Osteoblast (primary cell): ENCODE data around the gene EMC8. TPM values are rescaled to one million over a fixed set of nuclear protein-coding genes. Genes with fewer than 3 reads are reported as not detected.
A peak's percentile ranks its signal among the peaks of the same experiment; 100 is the strongest.

ENCODE experiments used
- DNase-seq: peaks from one replicate; pipeline ENCODE4 v3.0.0; 2011; ENCODE audit warnings: low spot score, mixed read lengths; ENCODE audit not compliant: insufficient read length; ENCODE audit errors: missing footprints
- H2AFZ ChIP-seq: 2 replicates; pipeline ENCODE4 v1.6.0; 2011; ENCODE audit warnings: mild to moderate bottlenecking, low read length
- H3K27ac ChIP-seq: 2 replicates; pipeline ENCODE4 v1.5.1; 2011; ENCODE audit warnings: mild to moderate bottlenecking, low read depth, low read length, moderate library complexity
- H3K27me3 ChIP-seq: 2 replicates; pipeline ENCODE4 v1.6.0; 2012; ENCODE audit warnings: mild to moderate bottlenecking, control low read depth, inconsistent platforms, low read length, moderate library complexity; ENCODE audit not compliant: insufficient read depth
- H3K36me3 ChIP-seq: 2 replicates; pipeline ENCODE4 v1.5.1; 2011; ENCODE audit warnings: mild to moderate bottlenecking, low read length, control low read depth, moderate library complexity; ENCODE audit not compliant: insufficient read depth
- H3K4me1 ChIP-seq: 2 replicates; pipeline ENCODE4 v1.5.1; 2011; ENCODE audit warnings: mild to moderate bottlenecking, low read length, control low read depth, moderate library complexity; ENCODE audit not compliant: insufficient read depth
- H3K4me2 ChIP-seq: 2 replicates; pipeline ENCODE4 v1.6.0; 2011; ENCODE audit warnings: mild to moderate bottlenecking, low read length; ENCODE audit not compliant: insufficient read depth
- H3K4me3 ChIP-seq: fragments of 200-600 bp; sonication (generic); 3 replicates; pipeline ENCODE4 v1.5.1; 2012; ENCODE audit warnings: mild to moderate bottlenecking, low read length, inconsistent platforms; ENCODE audit not compliant: insufficient read depth
- H3K79me2 ChIP-seq: 2 replicates; pipeline ENCODE4 v1.6.0; 2012; ENCODE audit warnings: mild to moderate bottlenecking, low read length, control low read depth, inconsistent platforms; ENCODE audit not compliant: insufficient read depth
- H3K9me3 ChIP-seq: 2 replicates; pipeline ENCODE4 v1.5.1; 2011; ENCODE audit warnings: low read depth, low read length, control low read depth
- H4K20me1 ChIP-seq: 2 replicates; pipeline ENCODE4 v1.6.0; 2012; ENCODE audit warnings: mild to moderate bottlenecking, low read length, control low read depth; ENCODE audit not compliant: insufficient read depth
- total RNA-seq: library from RNA; depleted of rRNA; stranded (reverse); fragments of >200 nt; gene quantifications from 2 replicates; pipeline ENCODE4 v1.2.3, GENCODE V29; 2012
- TF ChIP-seq, protein P1 (sequence below): IDR thresholded peaks from 2 replicates; pipeline ENCODE4 v1.5.1; 2011; ENCODE audit warnings: mild to moderate bottlenecking, low read depth, low read length, moderate library complexity; ENCODE audit errors: extremely low read depth

The EMC8 gene
- total RNA-seq, 1 donor: 28.6 TPM

DNA sequence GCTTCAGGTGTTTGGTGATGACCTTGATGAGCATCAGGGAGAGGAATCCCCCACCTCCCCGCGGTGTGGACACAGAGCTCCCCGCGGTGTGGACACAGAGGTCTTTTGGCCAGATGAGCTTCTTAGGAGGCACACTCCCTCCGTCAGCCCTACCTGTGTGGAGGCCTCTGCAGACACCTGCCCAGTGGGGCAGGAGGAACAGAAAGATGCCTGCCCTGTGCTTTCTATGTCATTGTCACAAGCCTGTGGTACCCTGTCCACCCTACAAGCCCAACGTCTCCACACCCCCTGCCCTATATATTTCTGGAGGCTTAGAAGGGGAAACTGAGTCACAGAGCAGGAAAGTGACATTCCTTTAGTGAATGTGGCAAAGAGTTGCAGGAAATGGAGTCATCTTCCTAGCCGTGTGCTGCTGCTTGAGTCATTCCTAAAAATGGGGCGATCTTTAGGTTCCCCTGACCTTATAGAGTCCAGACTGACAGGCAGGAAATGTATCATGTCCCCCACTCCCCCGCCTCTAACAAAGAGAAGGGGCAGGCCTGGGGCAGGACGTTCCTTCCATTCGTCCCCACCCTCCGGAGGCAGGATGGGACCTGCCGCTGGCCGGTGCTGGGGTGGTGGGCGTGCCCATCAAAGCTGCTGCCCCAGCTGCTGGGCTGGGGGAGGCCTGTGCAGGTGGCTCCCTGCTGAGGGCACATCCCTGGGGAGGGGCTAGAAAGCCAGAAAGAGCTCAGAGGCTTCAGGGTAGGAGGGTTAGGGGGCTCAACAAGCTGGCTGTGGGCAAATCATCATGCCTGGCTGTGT lies 47.4 kb downstream of the EMC8 start:
- TF ChIP-seq, protein P1, sequence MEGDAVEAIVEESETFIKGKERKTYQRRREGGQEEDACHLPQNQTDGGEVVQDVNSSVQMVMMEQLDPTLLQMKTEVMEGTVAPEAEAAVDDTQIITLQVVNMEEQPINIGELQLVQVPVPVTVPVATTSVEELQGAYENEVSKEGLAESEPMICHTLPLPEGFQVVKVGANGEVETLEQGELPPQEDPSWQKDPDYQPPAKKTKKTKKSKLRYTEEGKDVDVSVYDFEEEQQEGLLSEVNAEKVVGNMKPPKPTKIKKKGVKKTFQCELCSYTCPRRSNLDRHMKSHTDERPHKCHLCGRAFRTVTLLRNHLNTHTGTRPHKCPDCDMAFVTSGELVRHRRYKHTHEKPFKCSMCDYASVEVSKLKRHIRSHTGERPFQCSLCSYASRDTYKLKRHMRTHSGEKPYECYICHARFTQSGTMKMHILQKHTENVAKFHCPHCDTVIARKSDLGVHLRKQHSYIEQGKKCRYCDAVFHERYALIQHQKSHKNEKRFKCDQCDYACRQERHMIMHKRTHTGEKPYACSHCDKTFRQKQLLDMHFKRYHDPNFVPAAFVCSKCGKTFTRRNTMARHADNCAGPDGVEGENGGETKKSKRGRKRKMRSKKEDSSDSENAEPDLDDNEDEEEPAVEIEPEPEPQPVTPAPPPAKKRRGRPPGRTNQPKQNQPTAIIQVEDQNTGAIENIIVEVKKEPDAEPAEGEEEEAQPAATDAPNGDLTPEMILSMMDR: no peak
- no peak overlapping the region for H2AFZ ChIP-seq
- H3K79me2 ChIP-seq: no peaks in the 10 kb centered on the region
- peak overlapping the region; percentile 55 for H3K4me2 ChIP-seq
- no peaks in the 10 kb centered on the region for H3K36me3 ChIP-seq
- H4K20me1 ChIP-seq: no peaks in the 10 kb centered on the region
- H3K27ac ChIP-seq: no peak overlapping the region
- peak; percentile 73 for DNase-seq
- no peaks in the 10 kb centered on the region for H3K9me3 ChIP-seq
- H3K27me3 ChIP-seq: no peaks in the 10 kb centered on the region
- no peak overlapping the region for H3K4me3 ChIP-seq
- peaks cover 12% of the 10 kb centered on the region for H3K4me1 ChIP-seq

GRCh38 chr16:85750827-85751697 lies 48.3 kb downstream of the EMC8 start, which contains the start of gene C16orf74:
Gene C16orf74, minus strand, starts transcription at chr16:85751096. Its CDS starts 15,879 bp downstream, at chr16:85735217.
- Histone ChIP-seq H3K4me2 (peak within 1 kb of the TSS; percentile 82), H4K20me1 (no peaks in the 10 kb centered on the region), H3K36me3 (no peaks in the 10 kb centered on the region), H3K79me2 (no peaks in the 10 kb centered on the region), H3K27me3 (no peaks in the 10 kb centered on the region), H3K27ac (no peak within 1 kb of the TSS), H3K4me1 (peaks cover 17% of the 10 kb centered on the region), H3K4me3 (peak within 1 kb of the TSS; percentile 75), H3K9me3 (no peaks in the 10 kb centered on the region), H2AFZ (peak within 1 kb of the TSS; percentile 85)
- peak; percentile 99 for DNase-seq
- TF ChIP-seq, protein P1: no peak

- Histone ChIP-seq H3K4me1 (peaks cover 17% of the 10 kb centered on the region), H4K20me1 (no peaks in the 10 kb centered on the region), H3K9me3 (no peaks in the 10 kb centered on the region), H2AFZ (peak overlapping the region; percentile 85), H3K27me3 (no peaks in the 10 kb centered on the region), H3K36me3 (no peaks in the 10 kb centered on the region), H3K4me3 (peak overlapping the region; percentile 75), H3K79me2 (no peaks in the 10 kb centered on the region), H3K27ac (no peak overlapping the region), H3K4me2 (peak overlapping the region; percentile 82)
- peak; percentile 92 for DNase-seq
- TF ChIP-seq, protein P1: no peak
These were observed 49.1 kb downstream of the EMC8 start for GRCh38 chr16:85750146-85750826.
